ENCODE data around the gene PAPPA2. TPM values are rescaled to one million over a fixed set of nuclear protein-coding genes. Genes with fewer than 3 reads are reported as not detected.

PAPPA2 gene
- total RNA-seq, 1 experiment from 2014 or later, result 0.81 TPM

DNA sequence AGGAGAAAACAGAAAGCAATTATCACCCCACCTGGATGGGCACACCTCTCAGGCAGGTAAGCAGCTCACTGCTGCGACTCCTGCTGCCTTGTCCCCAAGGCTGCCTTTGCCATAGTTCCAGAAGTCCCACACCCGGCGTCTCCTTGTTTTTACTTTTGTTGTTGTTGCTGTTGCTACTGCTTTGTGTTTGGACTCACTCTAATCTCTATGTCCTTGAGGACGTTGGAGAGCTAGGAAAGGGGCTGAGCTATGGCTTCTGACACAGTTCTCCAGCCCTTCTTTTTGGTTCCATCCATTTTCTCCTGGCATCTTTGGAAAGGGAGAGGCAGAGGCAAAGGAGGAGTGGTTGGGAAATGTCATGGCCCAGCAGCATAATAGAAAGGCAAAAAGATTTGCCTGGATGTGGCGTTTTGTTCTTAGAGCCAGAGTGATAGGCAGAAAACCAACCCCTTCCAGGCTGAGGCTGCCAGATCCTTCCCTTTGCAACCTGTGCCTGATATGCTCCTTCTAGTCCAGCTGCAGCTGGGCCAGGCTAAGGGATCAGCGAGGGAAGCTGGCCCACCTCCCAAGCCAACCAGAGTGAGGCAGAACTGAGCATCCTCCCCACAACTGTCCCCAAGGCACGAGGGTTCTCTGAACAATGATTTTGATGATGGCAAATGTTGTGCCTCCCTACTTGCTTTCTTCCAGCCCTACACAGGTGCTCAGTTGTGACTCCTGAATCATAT is 430.8 kb downstream of the PAPPA2 start:
- no peaks in the 10 kb centered on the region for H3K9me3 ChIP-seq (ENCODE audit: control insufficient read depth, low read depth, low read length)
- no peak overlapping the region for H3K18ac ChIP-seq (ENCODE audit: insufficient read length, low read depth, low read length)
- no peak overlapping the region for H4K91ac ChIP-seq (ENCODE audit: insufficient read length, low read depth, low read length)
- H4K8ac ChIP-seq (replicated peaks; ENCODE audit: insufficient read length, low read depth, low read length), result no peak overlapping the region
- Mint-ChIP-seq H3K4me3 (no peak overlapping the region), H3K27me3 (ENCODE audit: low read depth) (peaks cover 31% of the 10 kb centered on the region), H3K4me1 (peaks cover 4 to 6% of the 10 kb centered on the region in 2 experiments), H3K36me3 (ENCODE audit: insufficient read depth in 1 of 3, low read depth in 3 of 3) (no peaks in the 10 kb centered on the region; a peak in 2 of 7 replicates), H3K27ac (no peak overlapping the region), H3K9me3 (no peaks in the 10 kb centered on the region; a peak in 1 of 5 replicates)
- H4K5ac ChIP-seq (ENCODE audit: insufficient read length, low read depth, low read length), result no peak overlapping the region
- H3K79me2 ChIP-seq (ENCODE audit: insufficient read depth, low read length), result no peaks in the 10 kb centered on the region
- no peak overlapping the region for H3K56ac ChIP-seq (ENCODE audit: insufficient read length, low read depth, low read length)
- H3K27ac ChIP-seq (ENCODE audit: insufficient read length, low read depth, low read length), result no peak overlapping the region
- H3K14ac ChIP-seq (ENCODE audit: insufficient read depth, low read length), result no peak overlapping the region
- no peak overlapping the region for H3T11ph ChIP-seq (ENCODE audit: low read length)
- H4K20me1 ChIP-seq (ENCODE audit: control insufficient read depth, insufficient read depth, insufficient read length), result no peaks in the 10 kb centered on the region
- no peak overlapping the region for H3K9ac ChIP-seq (ENCODE audit: extremely low read depth, insufficient read length, low read length)
- H3K4me1 ChIP-seq (ENCODE audit: insufficient read depth, low read length), result no peaks in the 10 kb centered on the region
- H2BK120ac ChIP-seq (ENCODE audit: low read depth, low read length, poor library complexity, severe bottlenecking), result no peak overlapping the region
- no peak overlapping the region for H3K23ac ChIP-seq (ENCODE audit: insufficient read length, low read depth, low read length)
- H2AFZ ChIP-seq (ENCODE audit: low read length), result no peak overlapping the region
- H2BK12ac ChIP-seq (ENCODE audit: insufficient read length, low read depth, low read length), result no peak overlapping the region
- no peak overlapping the region for H3K4me2 ChIP-seq (ENCODE audit: insufficient read depth, insufficient read length, low read length)
- no peaks in the 10 kb centered on the region for H3K79me1 ChIP-seq (ENCODE audit: insufficient read depth, low read depth, low read length, poor library complexity, severe bottlenecking)
- no peak overlapping the region for H2AK5ac ChIP-seq (ENCODE audit: insufficient read length, low read length)
- WGBS (ENCODE audit: extremely low coverage, insufficient read length, low lambda C conversion rate), result no CpG with 5 or more reads among the region's 7 CpGs
- no peaks in the 10 kb centered on the region for H3K27me3 ChIP-seq (ENCODE audit: insufficient read depth, low read length)
- no peak overlapping the region for H3K4ac ChIP-seq (ENCODE audit: low read depth, low read length)
- H3K23me2 ChIP-seq (ENCODE audit: insufficient read length, low read depth, low read length, poor library complexity, severe bottlenecking), result peaks cover 4% of the 10 kb centered on the region
- TF ChIP-seq CTCF (conservative IDR thresholded peaks at IDR 0.05), result no peak
- H2BK15ac ChIP-seq (ENCODE audit: low read depth, low read length), result no peak overlapping the region
- DNase-seq, result no peak
- no peak overlapping the region for H2BK5ac ChIP-seq (ENCODE audit: insufficient read length, low read length)
- no peak overlapping the region for H2BK20ac ChIP-seq (ENCODE audit: low read depth, low read length, poor library complexity, severe bottlenecking)
